HUES6 (cell line): ENCODE measurements around the gene ARPC1A.

ENCODE experiments used
- H3K27ac ChIP-seq: 2 replicates; pipeline ENCODE4 v1.7.0; 2013; ENCODE audit warnings: low read depth, mild to moderate bottlenecking, low read length, inconsistent platforms
- H3K27me3 ChIP-seq: 2 replicates; pipeline ENCODE4 v1.6.1; 2013; ENCODE audit warnings: low read length; ENCODE audit not compliant: control insufficient read depth, insufficient read depth
- H3K36me3 ChIP-seq: 2 replicates; pipeline ENCODE4 v1.6.1; 2013; ENCODE audit warnings: low read length; ENCODE audit not compliant: control insufficient read depth, insufficient read depth
- H3K4me1 ChIP-seq: 2 replicates; pipeline ENCODE4 v1.6.1; 2013; ENCODE audit warnings: low read length; ENCODE audit not compliant: control insufficient read depth, insufficient read depth
- H3K4me3 ChIP-seq: 2 replicates; pipeline ENCODE4 v1.5.1; 2013; ENCODE audit warnings: low read depth, low read length
- H3K9ac ChIP-seq: one replicate; pipeline ENCODE4 v1.6.1; 2013; ENCODE audit warnings: mild to moderate bottlenecking, low read length
- H3K9me3 ChIP-seq: 2 replicates; pipeline ENCODE4 v1.6.1; 2013; ENCODE audit warnings: low read depth, low read length; ENCODE audit not compliant: control insufficient read depth, insufficient read depth

ARPC1A gene

DNA sequence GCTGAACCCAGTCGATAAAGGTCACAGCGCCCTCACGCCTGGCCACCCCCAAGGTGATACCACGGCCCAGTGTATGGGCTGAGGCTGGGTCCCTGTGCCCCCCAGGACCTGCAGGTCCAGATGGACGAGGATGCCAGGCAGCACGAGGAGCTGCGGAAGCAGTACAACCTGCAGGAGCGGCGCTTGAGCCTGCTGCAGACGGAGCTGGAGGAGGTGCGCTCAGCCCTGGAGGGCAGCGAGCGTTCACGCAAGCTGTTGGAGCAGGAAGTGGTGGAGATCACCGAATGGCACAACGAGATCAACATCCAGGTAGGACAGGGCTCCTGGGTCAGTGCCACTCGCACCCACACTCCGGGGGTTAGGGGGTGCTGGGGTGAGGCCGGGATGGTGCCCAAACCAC is 24.2 kb upstream of the ARPC1A start:
- H3K4me1 ChIP-seq: no peaks in the 10 kb centered on the region
- H3K36me3 ChIP-seq: no peaks in the 10 kb centered on the region
- no peaks in the 10 kb centered on the region for H3K27me3 ChIP-seq
- no peak overlapping the region for H3K4me3 ChIP-seq
- no peak overlapping the region for H3K9ac ChIP-seq
- H3K27ac ChIP-seq: no peak overlapping the region
- no peaks in the 10 kb centered on the region for H3K9me3 ChIP-seq

DNA sequence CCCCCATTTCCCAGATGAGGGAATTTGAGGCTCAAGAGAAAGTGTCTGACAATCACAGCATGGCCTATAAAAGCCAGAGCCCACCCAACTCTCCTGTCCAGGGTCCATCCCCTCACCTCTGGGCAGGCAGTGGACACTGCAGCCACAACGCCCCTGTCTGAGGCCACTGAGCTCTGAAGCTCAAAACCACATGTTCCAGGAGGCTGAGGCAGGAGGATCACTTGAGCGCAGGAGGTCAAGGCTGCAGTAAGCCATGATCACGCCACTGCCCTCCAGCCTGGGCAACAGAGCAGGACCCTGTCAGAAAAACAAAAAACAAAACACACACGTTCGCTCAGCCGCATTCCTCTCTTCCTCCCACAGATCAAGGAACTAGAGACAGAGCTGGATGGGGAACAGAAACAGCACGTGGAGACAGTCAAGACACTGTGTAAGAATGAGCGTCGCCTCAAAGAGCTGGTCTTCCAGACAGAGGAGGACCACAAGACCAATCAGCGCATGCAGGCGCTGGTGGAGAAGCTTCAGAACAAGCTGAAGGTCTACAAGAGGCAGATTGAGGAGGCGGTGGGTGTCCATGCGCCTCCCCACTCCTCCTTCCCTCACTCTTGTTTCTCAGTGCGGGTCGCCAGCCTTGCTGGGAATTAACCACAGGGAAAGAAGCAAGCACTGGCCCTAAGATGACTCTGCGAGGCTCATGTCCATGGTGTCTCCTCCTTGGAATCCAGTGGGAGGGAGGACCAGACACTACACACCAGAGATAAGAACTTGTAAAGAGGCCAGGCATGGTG is 20.0 kb upstream of the ARPC1A start:
- Histone ChIP-seq H3K4me1 (no peaks in the 10 kb centered on the region), H3K36me3 (0 out of 2 replicates have a peak, but pooled peaks cover 3% of the 10 kb centered on the region), H3K27me3 (no peaks in the 10 kb centered on the region), H3K9me3 (peaks cover 11% of the 10 kb centered on the region; the same call in 1 of the 2 replicates), H3K4me3 (no peak overlapping the region), H3K9ac (no peak overlapping the region), H3K27ac (no peak overlapping the region)

DNA sequence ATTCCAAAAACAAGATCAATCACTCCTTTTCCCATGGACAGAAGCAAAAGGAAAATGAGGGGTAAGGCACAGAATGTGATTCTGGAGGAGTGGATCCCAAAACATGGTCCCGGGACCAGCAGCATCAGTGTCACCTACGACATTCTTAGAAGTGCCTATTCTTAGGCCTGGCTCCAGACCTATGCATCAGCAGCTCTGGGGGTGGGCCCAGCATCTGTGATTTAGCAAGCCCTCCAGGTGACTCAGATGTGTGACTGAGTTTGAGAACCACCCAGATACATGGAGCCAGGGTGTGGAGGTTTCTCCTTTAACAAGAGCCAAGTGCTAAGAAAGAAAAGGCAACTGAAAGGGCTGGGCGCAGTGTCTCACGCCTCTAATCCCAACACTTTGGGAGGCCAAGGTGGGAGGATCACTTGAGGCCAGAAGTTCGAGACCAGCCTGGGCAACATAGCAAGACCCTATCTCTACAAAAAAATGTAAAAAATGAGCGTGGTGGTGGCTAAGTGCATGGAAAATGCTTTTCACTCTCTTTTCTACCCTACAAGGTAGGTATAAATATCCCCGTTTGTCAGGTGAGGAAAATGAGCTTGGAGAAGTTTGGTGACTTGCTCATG is 17.1 kb upstream of the ARPC1A start:
- H3K36me3 ChIP-seq: 0 out of 2 replicates have a peak, but pooled peaks cover 3% of the 10 kb centered on the region
- H3K4me3 ChIP-seq: no peak overlapping the region
- H3K27ac ChIP-seq: no peak overlapping the region
- no peaks in the 10 kb centered on the region for H3K4me1 ChIP-seq
- peaks cover 11% of the 10 kb centered on the region; the same call in 1 of the 2 replicates for H3K9me3 ChIP-seq
- no peaks in the 10 kb centered on the region for H3K27me3 ChIP-seq
- no peak overlapping the region for H3K9ac ChIP-seq

DNA sequence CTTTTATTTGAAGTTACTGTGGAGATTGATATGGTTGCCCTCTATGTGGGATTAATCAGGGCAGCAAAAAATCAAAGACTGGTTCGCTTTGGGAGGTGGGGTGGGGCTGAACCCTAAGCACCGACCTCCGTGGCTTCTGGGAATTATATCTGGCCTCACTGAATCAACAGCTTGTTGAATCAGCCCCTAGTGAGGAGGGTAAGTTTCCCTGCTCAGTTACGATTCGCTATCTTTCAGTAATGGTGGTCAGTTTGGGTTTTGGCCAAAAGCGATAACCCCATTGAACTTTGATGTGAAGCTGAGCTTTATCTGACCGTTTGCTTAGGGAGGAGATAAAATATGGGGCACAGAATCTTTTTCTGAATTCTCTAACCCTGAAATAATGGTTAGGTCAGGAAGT is 16.6 kb upstream of the ARPC1A start:
- Histone ChIP-seq H3K27ac (no peak overlapping the region), H3K9ac (no peak overlapping the region), H3K4me1 (no peaks in the 10 kb centered on the region), H3K9me3 (peaks cover 11% of the 10 kb centered on the region; the same call in 1 of the 2 replicates), H3K27me3 (no peaks in the 10 kb centered on the region), H3K36me3 (0 out of 2 replicates have a peak, but pooled peaks cover 3% of the 10 kb centered on the region), H3K4me3 (no peak overlapping the region)

DNA sequence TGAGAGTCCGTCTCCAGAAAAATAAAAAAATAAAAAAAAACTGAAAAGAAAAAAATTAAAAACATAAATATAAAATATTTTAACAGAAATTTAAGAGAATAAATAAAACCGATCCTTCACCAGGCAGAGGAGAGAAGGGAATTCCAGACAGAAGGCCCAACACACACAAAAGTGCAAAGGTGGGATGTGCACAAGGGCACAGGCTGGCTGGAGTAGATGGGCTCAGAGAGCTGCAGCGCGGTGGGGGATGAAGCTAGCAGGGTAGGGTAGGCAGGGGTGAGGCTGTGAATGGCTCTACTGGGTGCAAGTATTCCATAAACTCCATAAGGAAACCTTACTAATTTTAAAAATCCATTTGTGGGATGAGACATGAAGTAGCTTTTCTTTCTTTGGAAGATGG is 15.7 kb upstream of the ARPC1A start:
- Histone ChIP-seq H3K27me3 (no peaks in the 10 kb centered on the region), H3K4me3 (no peak overlapping the region), H3K9ac (no peak overlapping the region), H3K4me1 (no peaks in the 10 kb centered on the region), H3K9me3 (peaks cover 11% of the 10 kb centered on the region; the same call in 1 of the 2 replicates), H3K36me3 (0 out of 2 replicates have a peak, but pooled peaks cover 3% of the 10 kb centered on the region), H3K27ac (no peak overlapping the region)

DNA sequence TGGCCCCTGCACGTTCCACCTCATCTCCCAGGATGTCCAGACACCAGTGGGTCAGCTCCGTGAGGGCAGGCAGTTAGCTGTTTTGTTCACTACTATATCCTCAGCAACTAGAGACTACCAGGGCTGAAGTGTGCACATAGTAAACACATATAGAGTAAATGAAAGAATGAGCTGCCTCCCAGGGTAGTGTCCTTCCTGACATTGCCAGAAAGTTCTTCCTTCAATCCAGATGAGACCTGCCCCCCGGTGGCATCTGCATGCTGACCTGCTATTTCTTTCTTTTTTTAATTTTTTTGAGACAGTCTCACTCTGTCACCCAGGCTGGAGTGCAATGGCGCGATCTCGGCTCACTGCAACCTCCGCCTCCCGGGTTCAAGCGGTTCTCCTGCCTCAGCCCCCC is 14.0 kb upstream of the ARPC1A start:
- H3K9me3 ChIP-seq: peaks cover 11% of the 10 kb centered on the region; the same call in 1 of the 2 replicates
- H3K36me3 ChIP-seq: 0 out of 2 replicates have a peak, but pooled peaks cover 5% of the 10 kb centered on the region
- no peak overlapping the region for H3K27ac ChIP-seq
- H3K4me3 ChIP-seq: no peak overlapping the region
- no peaks in the 10 kb centered on the region for H3K4me1 ChIP-seq
- H3K27me3 ChIP-seq: no peaks in the 10 kb centered on the region
- no peak overlapping the region for H3K9ac ChIP-seq

DNA sequence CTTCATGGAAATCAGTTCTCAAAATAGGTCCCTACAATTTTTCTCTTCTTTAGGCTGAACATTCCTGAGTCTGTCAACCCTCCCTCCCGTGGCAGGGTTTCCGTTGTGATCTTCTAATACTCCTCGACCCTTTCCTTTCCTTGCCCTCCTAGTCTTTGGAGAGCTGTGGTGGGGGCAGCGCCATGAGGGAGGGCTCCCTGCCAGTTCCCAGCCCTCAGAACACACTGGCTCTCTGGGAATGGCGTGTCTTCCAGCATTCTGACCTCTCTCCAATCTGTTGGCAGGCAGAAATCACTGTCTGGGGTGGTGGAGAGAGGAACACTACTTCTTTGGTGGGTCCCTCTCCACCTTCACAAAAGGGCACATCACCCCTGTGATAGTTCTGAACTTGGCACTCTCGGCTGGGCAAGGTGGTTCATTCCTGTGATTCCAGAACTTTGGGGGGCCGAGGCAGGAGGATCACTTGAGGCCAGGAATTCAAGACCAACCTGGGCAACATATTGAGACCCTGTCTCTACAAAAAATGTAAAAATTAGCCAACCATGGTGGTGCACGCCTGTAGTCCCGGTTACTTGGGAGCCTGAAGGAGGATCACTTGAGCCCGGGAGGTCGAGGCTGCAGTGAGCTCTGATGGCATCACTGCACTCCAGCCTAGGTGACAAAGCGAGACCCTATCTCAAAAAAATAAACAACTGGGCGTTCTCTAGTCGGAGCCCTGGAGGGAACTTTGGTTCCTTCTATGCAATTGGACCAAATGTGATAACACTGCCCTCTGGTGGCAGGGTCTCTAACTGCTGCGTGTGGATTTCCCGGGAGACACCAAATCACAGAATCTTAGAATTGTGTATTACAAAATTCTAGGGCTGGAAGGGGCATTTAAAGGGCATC is 13.1 kb upstream of the ARPC1A start:
- H3K9me3 ChIP-seq: peaks cover 11% of the 10 kb centered on the region; the same call in 1 of the 2 replicates
- H3K36me3 ChIP-seq: 0 out of 2 replicates have a peak, but pooled peaks cover 5% of the 10 kb centered on the region
- H3K27ac ChIP-seq: no peak overlapping the region
- H3K27me3 ChIP-seq: no peaks in the 10 kb centered on the region
- H3K9ac ChIP-seq: no peak overlapping the region
- no peaks in the 10 kb centered on the region for H3K4me1 ChIP-seq
- H3K4me3 ChIP-seq: no peak overlapping the region

DNA sequence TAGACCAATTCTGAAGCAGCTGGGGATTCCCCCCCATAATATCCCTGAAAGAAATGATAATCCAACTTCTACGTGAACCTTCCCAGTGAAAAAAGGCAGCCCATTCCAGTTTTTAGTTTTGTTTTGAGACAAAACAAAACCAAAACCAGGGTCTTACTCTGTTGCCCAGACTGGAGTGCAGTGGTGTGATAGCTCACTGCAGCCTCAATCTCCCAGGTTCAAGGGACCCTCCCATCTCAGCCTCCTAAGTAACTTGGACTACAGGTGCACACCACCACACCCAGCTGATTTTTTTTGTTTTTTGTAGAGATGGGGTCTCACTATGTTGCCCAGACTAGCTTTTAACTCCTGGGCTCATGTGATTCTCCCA is 12.5 kb upstream of the ARPC1A start:
- H3K27me3 ChIP-seq: no peaks in the 10 kb centered on the region
- no peaks in the 10 kb centered on the region for H3K4me1 ChIP-seq
- peaks cover 11% of the 10 kb centered on the region; the same call in 1 of the 2 replicates for H3K9me3 ChIP-seq
- 0 out of 2 replicates have a peak, but pooled peaks cover 5% of the 10 kb centered on the region for H3K36me3 ChIP-seq
- no peak overlapping the region for H3K4me3 ChIP-seq
- no peak overlapping the region for H3K9ac ChIP-seq
- H3K27ac ChIP-seq: no peak overlapping the region

DNA sequence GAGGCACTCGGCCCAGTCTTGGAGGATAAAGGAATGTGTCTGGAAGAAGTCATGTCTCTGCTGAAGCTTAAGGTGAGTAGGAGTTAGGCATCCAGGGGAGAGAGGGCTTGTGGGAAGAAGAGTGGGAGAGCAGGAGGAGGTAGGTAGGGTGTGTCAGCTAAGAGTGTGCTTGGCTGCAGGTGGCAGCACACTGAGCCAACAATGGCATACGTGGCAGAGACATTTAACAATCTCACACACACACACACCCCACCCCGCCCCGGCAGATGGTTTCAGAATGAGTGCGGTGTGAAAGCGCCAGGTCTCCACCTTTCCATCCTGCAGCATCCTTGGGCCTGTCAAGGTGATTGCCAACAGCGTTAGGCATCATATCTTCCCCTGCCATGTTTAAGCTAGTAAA is 11.2 kb upstream of the ARPC1A start:
- Histone ChIP-seq H3K9ac (no peak overlapping the region), H3K4me1 (no peaks in the 10 kb centered on the region)

DNA sequence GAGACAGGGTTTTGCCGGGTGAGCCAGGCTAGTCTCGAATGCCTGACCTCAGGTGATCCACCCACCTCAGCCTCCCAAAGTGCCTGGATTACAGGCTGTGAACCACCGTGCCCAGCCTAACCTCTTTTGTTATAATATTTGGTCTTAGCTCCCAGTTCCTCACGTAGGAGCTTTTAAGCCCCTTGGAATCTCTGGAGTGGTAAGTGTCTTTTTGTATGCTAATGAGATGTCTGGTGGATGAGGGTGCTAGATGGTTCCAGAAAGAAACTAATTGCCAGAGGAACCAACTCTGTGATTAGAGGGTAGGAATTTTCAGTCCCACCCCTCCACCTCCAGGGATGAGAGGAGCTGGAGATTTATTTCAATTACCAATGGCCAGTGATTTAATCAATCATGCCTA is 5.3 kb upstream of the ARPC1A start:
- Histone ChIP-seq H3K9me3 (no peaks in the 10 kb centered on the region), H3K36me3 (0 out of 2 replicates have a peak, but pooled peaks cover 3% of the 10 kb centered on the region), H3K4me3 (no peak overlapping the region), H3K9ac (no peak overlapping the region), H3K27ac (no peak overlapping the region), H3K4me1 (peaks cover 8% of the 10 kb centered on the region), H3K27me3 (no peaks in the 10 kb centered on the region)

More for the DNA sequence above, 11.2 kb upstream of the ARPC1A start:
- H3K4me3 ChIP-seq: no peak overlapping the region
- no peaks in the 10 kb centered on the region for H3K27me3 ChIP-seq
- H3K36me3 ChIP-seq: 0 out of 2 replicates have a peak, but pooled peaks cover 5% of the 10 kb centered on the region
- no peak overlapping the region for H3K27ac ChIP-seq
- peaks cover 8% of the 10 kb centered on the region; the same call in 1 of the 2 replicates for H3K9me3 ChIP-seq
